Measurements from ENCODE around the gene KLK8.

- TF ChIP-seq, protein P1, sequence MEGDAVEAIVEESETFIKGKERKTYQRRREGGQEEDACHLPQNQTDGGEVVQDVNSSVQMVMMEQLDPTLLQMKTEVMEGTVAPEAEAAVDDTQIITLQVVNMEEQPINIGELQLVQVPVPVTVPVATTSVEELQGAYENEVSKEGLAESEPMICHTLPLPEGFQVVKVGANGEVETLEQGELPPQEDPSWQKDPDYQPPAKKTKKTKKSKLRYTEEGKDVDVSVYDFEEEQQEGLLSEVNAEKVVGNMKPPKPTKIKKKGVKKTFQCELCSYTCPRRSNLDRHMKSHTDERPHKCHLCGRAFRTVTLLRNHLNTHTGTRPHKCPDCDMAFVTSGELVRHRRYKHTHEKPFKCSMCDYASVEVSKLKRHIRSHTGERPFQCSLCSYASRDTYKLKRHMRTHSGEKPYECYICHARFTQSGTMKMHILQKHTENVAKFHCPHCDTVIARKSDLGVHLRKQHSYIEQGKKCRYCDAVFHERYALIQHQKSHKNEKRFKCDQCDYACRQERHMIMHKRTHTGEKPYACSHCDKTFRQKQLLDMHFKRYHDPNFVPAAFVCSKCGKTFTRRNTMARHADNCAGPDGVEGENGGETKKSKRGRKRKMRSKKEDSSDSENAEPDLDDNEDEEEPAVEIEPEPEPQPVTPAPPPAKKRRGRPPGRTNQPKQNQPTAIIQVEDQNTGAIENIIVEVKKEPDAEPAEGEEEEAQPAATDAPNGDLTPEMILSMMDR (IDR thresholded peaks at IDR 0.05 in 8 of 11, conservative IDR thresholded peaks at IDR 0.05 in 3 of 11) = no peak
- no peak for TF ChIP-seq POLR2A (IDR thresholded peaks at IDR 0.05)
Observed at GRCh38 chr19:51044327-51044726, 42.9 kb upstream of the KLK8 start.

Data from spleen (tissue), 7 donors.